Activated gamma-delta T cell treated with Interleukin-2 at 50 U/mL for 16 hours (primary cell): ENCODE results near the gene ADK.
"Not testable (repeated sequence)": the region's sequence is repeated elsewhere in the genome, so short reads cannot be mapped to it uniquely, and the experiment has no call there.

Experiments used
- DNase-seq: peaks from one replicate; pipeline ENCODE4 v3.0.0-alpha.2; 2020

The ADK gene

DNA sequence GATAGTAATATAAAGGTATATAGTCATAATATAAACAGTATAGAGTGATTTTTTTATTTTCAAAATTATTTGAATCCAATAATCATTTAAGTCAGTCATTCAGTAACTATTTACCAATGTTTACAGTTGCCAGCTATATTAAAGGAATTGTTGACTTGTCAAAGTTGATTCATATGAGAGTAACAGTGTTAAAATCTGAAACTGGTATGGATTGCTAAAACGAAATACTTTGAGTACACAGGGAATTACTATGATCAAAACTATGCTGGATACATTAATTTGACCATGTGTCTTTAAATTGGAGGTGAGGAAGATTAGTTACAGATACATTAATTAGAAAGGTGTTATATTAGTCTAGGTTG lies 282.6 kb downstream of the ADK start:
- DNase-seq = no peak

DNA sequence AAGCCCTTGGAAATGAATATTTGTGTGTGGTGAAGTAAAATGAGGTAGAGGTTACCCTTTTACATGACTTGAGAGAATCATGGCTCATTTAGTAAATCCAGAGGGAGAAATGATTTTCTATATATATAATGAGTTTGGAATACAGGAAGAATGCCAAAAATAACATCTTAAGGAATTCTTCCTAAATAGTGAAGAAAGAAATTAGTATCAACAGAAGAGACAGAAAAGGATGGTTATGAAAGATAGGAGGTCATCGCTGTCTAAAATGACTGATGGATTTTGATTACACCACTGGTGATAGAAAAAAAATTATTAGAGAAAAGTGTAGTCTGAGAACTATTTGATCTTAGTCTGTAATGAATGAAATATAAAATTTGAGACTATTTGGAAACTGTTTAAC lies 283.0 kb downstream of the ADK start:
- DNase-seq = no peak

DNA sequence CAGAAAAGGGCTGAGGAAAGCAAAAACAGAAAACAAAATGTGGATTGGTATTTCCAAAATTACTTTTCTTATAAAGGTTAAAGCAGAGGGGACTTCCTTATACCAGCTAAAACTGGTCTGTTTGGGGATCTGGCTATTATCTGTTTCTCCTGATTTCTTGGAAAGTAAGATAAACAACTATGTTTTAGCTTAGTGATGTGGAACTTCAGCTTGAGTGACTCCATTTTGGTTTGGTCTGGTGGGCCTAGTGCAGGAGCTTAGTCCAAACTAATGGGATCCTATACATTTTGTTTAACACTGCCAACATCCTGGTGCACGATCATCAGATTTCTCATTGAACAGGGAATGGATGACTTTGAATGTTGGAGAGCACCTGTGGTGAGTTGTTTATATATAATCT lies 283.5 kb downstream of the ADK start:
- no peak for DNase-seq

DNA sequence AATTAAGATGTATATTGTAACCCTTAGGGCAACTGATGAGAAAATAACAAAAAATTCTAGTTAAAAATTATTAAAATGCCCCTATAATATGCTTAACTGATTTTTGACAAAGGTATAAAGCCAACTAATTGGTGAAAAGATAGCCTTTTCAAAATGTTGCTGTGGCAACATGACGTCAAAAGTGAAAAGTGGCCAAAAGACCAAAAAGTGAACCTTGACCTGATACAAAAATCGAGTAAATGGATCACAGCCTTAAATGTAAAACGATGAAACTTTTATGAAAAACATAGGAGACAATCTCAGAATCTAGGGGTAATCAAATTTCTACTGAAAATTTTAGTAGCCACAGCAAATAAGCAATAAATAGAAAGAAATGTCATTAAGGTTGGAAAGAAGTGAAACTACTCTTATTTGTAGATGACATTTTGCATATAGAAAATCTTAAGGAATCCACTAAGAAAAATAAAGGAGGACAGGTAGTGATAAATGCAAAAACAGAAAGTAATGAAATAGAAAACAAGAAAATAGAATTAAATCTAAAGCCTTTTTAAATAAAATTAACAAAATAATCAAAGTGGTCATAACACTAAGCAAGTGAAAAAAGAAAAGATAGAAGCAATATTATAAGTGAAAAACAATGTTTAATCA lies 285.6 kb downstream of the ADK start:
- DNase-seq = no peak

DNA sequence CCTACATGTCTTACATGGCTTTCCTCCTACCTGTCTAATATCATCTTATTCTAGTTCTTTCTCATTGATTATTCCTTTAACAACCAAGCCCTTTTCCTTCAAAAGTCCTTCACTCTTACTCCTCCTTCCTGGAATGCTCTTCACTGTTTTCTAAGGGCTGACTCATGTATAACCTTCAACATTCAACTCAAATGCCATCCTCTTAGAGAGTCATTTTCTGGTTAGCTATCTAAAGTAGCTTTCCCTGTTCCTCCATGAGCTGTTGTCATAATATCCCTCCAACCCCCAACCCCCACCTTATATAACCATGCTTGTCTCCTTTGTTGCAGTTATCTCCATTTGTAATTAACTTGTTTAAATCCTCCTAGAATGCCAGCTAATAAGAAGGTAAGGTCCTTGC lies 286.8 kb downstream of the ADK start:
- no peak for DNase-seq

DNA sequence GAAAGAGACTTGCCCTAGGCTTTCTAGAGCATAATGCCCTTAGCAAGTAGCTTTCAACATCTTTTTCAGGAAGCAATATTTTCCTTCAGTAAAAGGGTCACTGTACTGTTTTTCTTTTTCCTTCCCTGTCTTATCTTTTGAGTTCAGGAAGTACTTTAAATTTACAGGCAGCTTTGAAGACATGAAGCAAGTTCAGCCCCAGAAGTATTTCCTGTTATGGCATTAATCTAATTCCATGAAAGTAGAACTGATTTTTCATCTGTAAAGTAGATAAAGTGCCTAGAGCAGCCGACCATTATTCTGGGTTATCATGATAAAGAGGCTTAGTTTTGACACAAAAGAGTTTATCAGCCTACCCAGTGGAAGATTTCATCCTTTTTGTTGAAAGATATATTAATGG lies 288.2 kb downstream of the ADK start:
- DNase-seq = no peak

DNA sequence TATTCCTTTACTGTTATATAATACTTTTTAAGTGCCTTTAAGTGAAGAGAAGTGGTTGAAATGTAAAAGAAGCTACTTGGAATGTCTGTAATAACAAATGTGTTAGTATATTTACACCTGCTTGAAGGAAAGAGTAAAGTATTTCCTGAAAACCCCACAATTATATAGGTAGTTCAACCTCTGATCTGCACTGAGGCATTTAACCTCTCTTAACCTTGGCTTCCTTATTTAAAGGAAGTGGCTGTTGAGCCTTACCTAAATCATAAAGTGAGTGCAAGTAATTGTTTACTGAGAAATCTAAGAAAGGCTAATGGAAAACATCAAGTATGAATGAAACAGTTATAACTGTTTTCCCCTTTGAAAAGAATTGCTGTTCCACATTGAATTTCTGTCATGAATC lies 294.5 kb downstream of the ADK start:
- no peak for DNase-seq

DNA sequence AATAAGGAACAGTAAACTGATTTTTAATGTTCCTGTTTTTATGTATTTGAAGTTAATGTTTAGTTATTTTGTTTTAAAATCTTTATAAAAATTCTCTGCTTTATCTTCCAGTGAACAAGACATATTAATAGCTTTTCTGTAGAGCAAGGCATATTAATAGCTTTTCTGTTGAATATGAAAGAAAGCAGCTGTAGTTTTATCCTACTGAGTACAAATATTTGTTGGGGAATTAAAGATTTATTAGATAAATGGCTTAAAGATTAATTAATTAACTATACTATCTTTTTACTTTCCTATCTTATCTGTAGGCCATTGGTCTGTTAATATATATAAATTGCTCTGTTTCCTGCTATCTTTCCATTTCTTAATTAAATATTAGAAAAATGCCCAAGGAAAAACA lies 299.6 kb downstream of the ADK start:
- no peak for DNase-seq

DNA sequence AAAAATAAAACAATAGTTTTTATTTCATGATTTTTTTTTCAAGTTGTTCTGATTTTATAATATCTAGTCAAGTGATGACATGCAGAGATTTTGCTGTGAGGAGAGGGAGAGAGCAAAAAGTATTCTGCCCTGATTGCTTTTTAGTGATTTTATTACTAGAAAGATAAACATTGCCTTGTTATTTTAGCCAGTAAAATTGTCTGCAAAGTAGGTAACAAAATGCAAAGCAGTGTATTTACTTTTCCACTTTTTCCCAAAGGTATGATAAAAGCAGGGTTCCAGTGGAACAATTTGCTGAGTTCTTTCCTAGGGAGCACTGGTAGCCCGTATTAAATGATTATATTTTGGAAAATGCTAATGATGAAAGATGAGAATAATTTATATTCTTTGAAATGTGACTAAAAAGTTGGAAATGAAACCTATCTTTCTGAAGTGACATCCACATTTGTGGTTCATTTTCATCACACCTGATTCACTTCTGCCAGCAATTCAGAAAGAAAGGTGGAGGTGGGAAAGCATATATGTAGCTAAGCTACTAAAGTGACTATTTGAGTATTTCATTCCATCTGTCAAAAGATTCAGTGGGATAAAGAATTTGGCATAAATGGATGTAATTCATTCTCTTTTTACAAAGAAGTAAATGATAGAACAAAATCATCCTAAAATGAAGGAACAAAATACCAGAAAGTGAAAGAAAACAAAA lies 300.3 kb downstream of the ADK start:
- no peak for DNase-seq

DNA sequence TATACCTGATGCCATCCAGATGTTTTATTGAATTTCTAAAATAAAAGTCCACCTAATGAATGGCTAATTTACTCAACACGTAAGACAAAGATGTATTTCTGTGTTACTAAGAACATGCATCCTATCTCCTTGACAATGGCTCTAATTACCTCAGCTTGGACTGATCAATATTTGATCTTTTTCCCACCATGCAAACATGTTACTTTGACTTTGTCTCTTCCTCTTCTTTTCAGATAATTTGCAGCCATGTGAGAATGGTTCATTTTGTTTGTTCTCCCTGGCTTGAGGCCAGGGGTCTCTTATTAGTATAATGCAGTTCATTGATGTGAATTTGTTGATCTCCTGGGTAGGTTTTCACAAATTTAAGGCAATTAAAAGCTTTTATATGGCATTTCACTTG lies 302.1 kb downstream of the ADK start:
- DNase-seq = no peak

DNA sequence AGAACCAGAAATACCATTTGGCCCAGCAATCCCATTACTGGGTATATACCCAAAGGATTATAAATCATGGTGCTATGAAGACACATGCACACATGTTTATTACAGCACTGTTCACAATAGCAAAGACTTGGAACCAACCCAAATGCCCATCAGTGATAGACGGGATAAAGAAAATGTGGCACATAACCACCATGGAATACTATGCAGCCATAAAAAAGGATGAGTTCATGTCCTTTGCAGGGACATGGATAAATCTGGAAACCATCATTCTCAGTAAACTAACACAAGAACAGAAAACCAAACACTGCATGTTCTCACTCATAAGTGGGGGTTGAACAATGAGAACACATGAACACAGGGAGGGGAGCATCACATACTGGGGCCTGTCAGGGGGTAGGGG lies 306.5 kb downstream of the ADK start:
- not testable (repeated sequence) for DNase-seq

DNA sequence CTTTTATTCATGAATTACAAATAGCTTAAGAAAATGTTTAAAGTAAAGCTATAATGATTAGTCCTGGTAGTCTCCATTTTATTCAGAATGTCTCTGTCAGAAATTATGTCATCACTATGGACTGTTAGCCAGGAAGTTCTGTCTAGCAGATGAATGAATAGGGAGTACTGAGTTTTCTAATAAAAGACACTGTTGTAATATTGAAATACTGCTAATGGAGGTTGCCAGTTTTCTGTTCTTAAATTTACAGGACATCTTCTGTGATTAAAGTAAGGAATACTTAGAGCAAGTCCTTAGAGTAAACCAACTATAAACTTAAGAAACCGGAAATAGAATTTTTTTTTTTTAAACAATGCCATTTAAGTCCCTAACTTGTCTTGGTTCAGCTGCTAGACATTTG lies 309.8 kb downstream of the ADK start:
- DNase-seq = no peak

DNA sequence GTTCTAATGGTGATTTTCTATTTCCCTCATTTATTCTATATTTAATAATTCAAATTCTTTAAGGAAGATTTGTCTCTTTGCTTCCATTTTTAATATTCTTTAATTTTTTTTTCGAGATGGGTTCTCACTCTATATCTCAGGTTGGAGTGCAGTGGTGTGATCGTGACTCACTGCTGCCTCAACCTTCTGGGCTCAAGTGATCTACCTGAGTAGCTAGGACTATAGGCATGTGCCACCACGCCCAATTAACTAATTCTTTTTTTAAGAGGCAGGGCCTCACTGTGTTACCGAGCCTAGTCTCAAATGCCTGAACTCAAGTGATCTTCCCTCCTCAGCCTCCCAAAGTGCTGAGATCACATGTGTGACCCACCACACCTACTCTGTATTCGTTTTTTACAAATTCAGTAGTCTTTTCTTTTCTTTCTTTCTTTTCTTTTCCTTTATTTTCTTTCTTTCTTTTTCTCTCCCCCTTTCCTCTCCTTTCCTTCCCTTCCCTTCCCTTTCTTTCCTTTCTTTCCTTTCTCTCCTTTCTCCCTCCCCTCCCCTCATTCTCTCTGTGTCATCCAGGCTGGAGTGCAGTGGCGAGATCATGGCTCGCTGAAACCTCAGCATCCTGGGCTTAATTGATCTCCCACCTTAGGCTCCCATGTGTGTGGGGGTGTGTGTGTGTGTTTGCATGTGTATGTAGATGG lies 323.1 kb downstream of the ADK start:
- no peak for DNase-seq

DNA sequence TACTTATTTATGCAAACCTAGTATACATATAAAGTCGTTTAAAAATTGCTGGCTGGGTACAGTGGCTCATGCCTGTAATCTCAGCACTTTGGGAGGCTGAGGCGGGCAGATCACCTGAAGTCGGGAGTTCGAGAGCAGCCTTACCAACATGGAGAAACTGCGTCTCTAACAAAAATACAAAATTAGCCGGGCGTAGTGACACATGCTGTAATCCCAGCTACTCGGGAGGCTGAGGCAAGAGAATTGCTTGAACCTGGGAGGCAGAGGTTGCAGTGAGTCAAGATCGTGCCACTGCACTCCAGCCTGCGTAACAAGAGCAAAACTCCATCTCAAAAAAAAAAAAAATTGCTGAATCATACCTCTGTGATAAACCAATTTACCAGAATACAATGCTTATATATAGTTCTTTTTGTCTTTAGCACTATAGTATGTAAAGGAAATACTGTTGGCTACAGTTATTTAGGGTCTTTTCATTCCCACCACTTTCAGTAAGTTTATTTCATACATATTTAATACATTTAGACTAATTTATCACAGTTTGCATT lies 325.2 kb downstream of the ADK start:
- not testable (repeated sequence) for DNase-seq

DNA sequence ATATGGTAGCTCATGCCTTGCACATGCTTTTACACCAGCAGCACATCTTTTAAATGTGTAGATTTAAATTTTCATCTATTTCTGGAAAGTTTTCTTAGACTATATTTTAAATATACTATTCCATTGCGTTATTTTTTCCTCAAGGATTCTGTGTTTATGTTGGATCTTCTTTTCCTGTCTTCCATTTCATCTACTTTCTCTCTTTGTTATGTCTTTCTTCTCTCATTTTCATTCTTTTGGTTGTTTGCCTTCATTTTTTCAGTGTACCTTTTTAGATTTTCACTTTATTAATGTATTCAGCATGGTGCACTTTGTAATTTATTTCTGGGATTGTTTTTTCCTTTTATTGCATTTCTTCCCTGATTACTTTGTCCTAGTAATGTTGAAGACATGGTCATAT lies 329.8 kb downstream of the ADK start:
- no peak for DNase-seq

DNA sequence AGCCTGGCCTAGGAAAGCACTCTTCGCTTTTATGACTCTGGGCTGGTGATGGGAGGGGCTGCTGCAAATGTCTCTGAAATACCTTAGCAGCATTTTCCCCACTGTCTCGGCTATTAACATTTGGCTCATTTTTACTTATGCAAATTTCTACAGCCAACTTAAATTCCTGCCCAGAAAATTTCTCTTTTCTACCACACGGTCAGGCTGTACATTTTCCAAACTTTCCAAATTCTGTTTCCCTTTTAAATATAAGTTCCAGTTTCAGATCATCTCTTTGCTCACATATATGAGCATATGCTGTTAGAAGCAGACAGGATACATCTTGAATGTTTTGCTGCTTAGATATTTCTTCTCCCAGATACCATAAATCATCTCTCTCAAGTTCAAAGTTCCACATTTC lies 332.3 kb downstream of the ADK start:
- DNase-seq = no peak

DNA sequence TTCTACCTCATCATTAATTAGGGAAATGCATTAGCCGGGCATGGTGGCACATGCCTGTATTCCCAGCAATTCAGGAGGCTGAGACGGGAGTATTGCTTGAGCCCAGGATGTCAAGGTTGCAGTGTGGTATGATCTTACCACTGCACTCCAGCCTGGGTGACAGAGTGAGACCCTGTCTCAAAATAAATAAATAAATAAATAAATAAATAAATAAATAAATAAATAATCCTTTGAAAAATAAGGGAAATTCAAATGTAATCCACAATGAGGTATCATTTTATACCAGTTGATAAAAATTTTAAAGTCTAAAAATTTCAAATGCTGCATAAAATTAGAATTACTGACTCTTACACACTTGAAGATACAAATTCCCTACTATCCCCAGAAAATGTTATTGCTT lies 334.3 kb downstream of the ADK start:
- no peak for DNase-seq

DNA sequence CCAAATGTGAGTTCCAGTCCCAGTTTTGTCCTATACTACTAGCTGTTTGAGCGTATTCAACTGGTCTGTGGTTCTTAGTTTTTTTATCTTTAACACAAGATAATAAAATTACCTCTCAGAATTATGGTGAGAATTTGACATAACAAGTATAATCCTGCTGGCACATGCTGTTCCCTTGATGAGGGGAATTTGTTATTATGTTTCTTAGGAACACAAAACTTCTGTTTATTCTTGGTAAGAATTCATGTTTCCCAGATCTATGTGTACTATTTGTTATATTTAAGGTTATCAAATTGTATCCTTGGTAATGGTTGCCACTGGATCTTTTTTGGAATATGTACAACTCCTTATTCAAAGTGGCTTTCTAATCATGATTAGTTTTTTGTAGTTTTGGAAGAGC lies 335.6 kb downstream of the ADK start:
- no peak for DNase-seq

DNA sequence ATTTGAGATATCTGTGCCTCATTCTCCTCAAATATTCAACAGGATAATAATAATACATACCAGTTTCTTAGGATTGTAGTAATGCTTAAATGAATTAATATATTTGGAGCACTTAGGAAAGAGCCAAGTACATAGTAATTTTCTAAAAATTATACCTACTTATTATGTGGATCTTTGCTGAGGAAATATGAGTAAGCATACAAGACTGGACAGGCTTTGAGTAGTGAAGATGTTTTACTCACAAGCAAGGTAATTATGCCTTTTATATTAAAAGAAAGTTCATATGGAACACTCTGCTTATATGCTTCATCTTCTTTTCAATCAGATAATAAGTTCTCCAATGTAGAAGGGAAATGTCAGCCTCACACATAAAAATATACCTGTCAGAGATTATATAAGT lies 337.9 kb downstream of the ADK start:
- no peak for DNase-seq

DNA sequence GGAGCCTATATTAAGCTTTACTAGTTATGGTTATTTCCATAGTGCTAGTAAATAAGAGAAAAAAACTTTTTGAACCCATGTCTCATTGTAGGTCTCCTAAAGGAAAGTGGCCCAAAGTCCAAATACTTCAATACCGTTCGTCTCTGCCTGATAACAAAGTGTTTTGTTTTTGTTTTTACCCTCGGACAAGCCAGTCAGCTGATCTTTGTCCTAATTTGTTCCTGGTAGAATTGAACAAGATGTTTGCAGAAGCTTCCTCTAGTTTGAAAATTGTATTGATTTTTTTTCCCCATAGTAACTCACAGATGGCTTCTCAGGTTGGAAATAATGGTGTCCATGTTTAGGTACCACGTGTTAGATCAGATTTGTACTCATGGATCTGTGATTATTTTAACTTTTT lies 339.5 kb downstream of the ADK start:
- DNase-seq = no peak

DNA sequence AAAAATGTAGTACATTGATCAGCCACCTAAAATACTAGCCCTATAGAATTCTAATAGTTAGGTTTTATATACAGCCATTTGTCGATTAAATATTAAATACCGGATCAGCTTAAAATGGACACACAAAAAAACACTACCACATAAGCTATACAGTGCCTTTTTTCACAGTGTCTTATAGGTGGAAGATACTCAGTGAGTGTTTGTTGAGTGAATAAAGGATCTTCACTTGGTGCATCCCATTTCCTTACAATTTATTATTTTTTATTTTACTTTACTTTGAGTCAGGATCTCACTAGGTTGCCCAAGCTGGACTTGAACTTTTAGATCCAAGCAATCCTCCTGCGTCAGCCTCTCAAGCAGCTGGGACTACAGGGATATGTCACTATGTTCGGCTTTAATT lies 340.0 kb downstream of the ADK start:
- no peak for DNase-seq

DNA sequence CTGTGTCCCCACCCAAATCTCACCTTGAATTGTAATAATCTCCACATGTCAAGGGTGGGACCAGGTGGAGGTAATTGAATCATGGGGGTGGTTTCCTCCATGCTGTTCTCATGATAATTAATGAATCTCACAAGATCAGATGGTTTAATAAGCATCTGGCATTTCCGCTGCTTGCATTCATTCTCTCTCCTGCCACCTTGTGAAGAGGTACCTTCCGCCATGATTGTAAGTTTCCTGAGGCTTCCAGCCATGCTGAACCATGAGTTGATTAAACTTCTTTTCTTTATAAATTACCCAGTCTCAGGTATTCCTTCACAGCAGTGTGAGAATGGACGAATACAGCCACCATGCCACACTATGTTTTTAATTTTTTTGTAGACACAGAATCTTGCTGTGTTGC lies 345.3 kb downstream of the ADK start:
- DNase-seq = not testable (repeated sequence)

DNA sequence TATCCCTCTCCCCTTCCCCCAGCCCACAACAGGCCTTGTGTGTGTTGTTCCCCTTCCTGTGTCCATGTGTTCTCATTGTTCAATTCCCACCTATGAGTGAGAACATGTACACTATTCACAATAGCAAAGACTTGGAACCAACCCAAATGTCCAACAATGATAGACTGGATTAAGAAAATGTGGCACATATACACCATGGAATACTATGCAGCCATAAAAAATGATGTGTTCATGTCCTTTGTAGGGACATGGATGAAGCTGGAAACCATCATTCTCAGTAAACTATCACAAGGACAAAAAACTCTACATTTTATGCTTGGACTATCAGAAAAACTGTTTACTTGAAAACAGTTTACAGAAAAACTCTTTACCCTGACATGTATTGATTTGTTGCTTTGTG lies 347.6 kb downstream of the ADK start:
- DNase-seq = not testable (repeated sequence)

DNA sequence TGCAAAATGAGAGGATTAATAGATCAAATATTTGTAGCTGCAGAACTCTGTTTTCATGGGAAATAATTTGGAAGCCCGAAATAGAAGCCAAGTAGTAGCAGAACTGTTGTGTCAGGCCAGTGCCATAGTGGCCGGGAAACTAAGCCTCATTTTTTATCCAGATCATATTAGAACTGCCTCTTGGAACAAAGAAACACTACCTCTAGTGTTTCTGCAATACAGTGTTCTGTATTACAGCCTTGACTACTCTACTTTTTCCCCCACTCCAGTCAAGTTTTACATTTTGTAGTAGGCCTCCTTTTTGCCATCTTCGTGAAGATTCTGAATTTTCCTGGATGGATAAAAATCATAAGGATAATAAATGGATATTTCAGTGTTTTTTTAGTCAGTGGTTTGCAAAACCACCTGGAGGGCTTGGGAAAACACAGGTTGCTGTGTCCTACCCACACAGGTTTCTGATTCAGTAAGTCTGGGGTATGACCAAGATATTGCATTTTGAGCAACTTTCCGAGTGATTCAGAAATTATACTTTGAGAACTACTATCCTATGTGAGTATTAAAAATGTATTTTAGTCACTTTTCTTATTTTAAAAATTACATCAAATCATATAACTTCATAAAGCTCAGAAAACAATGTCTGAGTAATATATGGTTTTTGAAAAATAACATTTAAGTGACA lies 349.1 kb downstream of the ADK start:
- DNase-seq = no peak
